Globus pallidus (tissue), 1 donor: ENCODE data around the gene SAFB.
"Not testable (repeated sequence)": the region's sequence is repeated elsewhere in the genome, so short reads cannot be mapped to it uniquely, and the experiment has no call there.

Experiments used
- DNase-seq: peaks from one replicate; pipeline ENCODE4 v3.0.0-alpha.2; 2015; ENCODE audit warnings: low spot score

The SAFB gene

DNA sequence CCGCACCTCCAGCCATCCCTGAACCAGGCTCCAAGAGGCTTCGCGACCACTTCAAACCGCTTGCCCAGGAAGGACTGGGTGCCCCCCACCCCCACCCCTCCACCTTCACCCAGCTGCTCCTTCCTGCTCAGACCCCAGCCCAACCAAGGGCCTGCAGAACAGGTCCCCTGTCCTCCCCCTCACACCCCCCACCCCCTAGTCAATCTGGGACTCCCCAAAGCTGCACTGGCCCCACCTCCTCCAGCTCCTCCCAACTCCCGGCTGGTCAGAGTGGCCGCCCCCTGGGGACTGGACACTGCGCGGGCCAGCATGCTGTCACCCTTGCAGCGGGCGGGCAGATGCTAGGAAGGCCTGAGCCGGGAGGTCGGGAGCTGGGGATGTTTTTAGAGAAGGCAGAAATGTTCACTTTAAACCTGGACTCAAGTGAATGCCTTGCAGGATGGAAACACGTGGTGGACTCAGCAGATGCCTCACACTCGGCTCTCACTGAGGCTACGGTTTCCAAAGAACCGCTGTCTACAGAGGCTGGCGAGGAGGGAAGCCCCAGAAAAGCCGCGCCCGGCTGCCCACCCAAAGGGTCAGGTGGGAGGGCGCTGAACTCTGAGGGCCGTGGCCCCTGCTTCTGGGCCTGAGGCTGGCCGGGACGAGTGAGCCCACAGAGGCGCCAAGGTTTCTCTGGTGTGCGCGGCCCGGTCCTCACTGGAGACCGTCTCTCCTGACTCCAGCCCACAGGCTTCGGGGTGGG, 75.2 kb downstream of the SAFB start:
- DNase-seq = no peak

DNA sequence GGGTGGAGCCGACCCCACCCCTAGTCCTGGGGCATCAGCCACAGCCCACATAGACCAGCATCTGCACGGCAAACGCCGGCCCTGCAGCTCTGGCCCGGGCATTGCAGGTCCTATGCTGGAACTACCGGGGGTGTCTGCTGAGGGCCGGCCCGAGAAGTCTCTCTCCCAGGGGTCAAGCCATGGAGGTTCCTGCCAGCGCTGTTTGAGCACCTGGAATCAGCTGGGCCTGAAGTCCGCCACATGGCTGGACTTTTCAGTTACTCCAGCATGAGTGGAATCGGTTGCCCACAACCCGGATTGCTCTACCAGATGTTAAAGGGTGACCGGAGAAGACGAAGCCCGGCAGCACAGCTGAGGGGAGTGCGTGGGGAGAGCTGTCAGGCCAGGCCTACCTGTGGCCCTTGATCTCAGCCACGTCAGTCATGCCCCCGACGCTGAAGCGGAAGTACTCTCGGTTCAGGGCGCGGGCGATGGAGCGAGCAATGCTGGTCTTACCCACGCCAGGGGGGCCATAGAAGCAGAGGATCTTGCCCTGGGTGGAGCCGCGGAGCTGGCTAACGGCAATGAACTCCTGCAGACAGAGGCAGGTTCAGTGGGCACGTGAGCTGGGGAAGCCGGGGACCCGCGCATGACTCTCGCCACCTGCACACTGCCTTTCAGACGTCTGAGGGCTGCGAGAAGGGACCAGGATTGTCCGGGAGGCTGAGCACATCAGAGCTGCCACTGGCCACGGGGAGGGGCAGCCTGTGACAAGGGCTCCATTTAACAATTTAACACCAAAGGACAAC, 75.9 kb downstream of the SAFB start:
- no peak for DNase-seq

DNA sequence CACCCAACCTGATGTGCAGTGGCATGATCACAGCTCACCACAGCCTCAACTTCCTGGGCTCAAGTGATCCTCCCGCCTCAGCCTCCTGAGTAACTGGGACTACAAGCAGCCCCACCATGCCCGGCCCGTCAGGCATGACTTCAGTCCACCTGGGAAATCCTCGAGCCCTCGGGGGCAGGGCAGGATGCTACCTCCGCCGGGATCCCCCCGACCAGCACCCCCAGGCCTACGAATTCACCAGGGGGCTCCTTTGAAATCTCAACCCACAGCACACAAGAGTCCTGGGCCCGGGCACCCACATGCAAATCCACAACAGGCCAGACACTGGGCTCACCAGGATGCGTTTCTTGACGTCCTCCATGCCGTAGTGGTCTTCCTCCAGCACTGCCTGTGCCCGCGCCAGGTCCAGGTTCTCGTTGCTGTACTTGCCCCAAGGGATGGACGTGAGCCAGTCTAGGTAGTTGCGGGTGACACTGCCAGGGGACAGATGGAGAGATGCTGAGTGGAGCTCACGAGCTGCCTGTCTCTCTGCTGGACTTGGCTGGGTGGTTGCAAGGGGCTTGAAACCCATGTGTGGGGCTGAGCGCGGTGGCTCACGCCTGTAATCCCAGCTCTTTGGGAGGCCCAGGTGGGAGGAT, 77.7 kb downstream of the SAFB start:
- no peak for DNase-seq

DNA sequence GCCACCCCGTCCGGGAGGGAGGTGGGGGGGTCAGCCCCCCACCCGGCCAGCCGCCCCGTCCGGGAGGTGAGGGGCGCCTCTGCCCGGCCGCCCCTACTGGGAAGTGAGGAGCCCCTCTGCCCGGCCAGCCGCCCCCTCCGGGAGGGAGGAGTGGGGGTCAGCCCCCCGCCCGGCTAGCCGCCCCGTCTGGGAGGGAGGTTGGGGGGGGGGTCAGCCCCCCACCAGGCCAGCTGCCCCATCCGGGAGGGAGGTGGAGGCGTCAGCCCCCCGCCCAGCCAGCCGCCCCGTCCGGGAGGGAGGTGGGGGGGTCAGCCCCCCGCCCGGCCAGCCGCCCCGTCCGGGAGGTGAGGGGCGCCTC, 79.1 kb downstream of the SAFB start:
- DNase-seq = not testable (repeated sequence)

DNA sequence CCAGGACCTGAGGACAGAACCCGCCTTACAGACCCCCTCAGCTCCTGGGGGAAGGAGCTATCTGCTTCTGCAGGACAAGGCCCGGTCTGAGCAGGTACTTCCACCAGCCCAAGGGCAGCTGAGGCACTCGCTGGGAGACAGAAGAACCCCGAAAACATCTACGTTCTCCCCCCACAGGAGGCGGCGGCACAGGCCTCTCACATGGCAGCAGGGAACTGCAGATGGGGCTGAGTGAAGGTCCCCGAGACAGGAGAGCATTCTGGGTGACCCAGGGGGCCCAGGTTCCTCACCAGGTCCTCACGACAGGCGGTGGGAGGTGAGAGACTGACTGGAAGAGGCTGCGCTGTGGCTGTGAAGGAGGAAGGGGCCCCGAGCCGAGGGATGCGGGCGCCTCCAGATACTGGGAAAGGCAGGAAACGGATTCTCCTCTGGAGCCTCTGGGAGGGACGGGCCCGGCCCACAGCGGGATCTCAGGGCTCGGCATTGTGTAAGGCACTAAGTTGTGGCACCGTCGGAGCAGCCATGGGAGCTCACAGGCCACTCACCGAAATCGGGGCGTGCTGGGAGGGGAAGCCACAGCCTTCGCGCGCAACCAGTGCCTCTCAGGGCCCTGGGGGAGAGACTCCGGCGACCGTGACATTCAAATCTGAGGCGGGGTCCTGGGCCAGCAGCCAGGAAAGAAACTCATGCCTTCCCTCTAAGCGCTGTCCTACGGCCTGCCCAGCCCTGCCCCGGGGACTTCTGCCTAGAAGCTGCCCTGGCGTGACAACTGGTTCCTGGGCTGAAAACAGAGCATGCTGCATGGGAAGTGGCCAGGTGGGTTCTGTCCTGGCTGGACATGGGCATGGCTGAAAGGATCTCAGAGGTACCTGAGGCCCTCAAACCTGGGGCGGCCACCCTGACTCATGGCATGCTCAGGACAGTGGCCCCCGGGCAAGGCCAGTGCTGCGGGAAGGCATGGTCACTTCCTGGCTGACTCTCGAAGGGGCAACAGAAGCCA, 81.2 kb downstream of the SAFB start:
- DNase-seq = no peak

DNA sequence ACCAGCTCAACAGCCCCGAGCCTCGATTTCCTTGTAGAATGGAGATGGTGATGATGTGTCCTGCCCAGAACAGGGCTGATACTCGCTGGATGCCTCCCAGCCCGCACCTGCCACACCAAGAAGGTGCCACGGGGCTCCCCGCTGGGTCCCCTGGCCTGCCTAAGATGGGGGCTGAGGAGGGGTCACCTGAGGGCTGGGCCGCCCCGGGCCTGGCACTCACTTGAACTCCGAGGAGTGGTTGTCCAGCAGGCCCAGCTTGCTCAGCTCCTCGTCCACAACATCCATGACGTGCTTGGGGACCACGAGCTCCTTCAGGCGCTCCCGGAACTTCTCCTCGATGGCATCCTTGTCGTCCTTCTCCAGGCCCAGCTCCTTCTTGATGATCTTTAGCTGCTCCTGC, 82.7 kb downstream of the SAFB start:
- no peak for DNase-seq

DNA sequence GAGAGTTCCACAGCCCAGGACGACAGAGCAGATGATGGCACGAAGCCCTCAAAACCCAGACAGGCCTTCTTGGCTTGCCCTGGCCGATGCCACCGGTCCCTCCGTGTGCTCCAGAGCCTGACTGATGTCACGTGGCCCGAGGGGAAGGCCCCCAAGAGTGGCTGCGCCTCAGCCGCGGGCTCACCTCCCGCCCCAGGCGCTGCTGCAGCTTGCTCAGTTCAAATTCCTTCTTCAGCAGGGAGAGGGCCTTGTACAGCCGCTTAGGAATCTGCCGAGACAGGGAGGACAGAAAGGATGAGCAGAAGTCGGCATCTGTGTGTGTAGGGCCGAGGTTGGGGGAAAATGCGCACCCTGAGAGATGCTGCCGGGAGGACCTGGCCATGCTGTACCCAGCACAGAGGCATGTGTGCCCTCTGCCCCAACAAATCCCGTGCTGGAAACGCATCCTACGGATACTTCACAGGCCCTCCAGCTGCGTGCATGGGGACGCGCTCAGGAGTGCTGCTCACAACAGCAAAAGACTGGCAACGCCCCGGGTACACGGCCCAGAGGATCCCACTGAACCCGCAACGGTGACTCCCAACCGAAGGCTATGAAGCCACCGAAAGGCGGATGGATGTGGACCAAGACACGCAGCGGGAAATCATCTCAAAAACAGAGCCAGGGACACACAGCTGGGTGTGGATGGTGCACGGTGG, 84.1 kb downstream of the SAFB start:
- no peak for DNase-seq

DNA sequence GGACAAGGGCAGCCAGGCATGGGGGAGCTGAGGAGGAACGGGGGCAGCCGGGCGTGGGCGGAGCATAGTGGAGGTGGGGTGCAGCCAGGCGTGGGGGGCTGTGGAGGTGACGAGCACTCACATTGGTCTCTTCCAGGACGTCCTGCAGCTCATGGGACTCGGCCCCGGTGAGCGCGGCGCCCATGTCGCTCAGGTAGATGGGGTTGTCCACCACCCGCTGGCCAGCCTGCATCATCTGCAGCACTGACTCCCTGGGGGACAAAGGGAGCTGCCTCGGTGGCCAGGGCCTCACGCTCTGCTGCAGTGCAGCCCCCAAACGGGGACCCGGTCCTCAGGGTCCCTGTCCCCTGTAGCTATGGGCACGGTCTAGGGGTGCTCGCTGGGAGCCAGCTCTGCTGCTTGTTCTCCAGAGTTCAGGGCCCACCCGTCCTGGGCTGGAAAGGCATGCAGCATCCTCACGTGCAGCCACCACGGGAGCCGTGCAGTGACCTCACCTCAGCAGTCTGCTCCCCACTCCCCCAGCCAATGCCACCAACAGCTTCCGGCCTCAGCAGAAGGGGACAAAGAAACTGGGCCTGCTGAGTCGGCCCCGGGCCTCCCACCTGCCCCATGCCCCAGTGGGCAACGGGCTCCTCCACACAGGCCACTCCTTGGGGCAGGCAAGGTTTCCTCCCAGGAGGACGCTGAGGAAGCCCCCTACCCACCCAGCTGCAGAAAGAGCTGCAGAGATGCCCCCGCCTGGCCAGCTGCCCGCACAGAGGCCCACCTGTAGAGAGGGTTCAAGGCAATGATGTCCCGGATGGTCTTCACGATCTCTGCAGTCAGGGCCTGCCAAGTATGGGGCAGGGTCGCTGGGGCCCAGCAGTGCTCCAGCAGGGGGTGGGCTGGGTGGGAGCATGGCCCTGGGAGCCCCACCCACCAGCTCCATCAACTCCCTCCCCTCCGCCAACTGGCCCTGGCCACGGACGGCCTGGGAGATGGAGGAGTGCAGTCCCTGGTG, 85.0 kb downstream of the SAFB start:
- no peak for DNase-seq

DNA sequence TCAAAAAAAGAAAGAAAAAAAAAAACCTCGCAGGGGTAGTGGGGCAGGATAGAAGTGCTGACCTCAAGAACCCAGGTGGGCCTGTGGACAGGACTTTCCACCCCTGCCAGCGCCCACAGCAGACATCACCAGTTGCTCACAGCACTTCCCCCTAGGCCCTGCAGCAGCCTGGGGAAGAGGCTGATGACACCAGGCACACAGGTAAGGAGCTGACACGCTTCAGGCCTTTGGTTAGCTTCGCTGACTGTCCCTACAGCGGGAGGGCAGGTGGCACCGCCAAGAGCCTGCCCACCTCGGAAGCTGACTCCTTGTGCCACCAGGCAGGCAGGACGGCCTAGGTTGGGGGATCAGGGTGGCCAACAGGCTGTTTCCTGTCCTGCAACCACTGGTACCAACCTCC, 88.1 kb downstream of the SAFB start:
- DNase-seq = no peak

DNA sequence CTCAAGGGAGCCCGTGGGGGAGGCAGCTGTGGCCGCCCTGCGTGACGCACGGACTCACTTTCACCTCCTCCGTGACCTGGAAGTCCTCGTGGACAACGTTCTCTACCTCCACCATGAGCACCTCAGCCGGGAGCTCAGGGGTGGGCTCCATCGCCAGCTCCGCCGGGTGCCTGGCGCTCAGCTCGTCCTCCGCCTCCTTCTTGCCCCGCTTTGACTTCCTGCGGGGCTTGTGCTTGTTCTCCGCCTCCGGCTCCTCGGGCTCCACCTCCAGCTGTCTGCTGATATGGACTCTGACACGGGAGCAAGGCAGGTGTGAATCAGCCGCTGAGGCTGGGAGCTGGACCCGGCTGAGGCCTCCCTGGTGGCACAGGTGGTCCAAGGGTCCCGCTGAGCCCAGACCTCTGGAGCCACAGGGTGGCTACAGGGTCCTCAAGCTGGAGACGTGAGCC, 88.9 kb downstream of the SAFB start:
- DNase-seq = no peak

DNA sequence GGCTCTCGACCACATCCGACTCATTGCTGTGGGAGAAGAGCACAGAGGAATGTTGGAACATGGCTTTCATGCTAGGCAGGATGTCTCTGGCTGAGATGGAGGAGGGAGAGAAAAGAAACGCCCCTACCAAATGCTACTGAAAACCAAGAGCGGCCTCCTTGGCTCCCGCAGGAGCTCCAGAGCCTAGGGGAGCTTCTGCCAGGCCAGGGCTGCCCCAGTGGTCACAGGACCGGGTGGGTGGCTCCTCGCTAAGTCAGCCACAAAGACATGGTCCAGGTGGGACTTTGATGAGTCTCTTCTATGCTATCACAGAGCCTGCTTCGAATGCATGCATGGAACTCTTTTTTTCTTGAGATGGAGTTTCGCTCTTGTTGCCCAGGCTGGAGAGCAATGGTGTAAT, 90.3 kb downstream of the SAFB start:
- no peak for DNase-seq

DNA sequence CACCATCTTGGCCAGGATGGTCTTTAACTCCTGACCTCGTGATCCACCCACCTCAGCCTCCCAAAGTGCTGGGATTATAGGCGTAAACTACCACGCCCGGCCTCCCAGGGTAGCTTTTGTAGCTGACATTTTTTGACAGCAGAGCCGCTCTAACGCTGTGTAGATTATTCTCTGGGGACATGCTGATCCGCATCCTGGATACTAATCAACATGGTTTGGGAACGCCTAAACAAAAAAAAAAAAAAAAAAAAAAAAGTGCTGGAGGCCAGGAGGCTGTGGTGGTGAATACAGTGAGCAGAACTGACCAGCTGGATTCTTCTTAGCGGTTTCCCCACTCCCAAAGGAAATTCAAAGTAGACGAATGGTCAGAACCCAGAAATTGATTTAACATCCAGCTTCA, 91.9 kb downstream of the SAFB start:
- no peak for DNase-seq

DNA sequence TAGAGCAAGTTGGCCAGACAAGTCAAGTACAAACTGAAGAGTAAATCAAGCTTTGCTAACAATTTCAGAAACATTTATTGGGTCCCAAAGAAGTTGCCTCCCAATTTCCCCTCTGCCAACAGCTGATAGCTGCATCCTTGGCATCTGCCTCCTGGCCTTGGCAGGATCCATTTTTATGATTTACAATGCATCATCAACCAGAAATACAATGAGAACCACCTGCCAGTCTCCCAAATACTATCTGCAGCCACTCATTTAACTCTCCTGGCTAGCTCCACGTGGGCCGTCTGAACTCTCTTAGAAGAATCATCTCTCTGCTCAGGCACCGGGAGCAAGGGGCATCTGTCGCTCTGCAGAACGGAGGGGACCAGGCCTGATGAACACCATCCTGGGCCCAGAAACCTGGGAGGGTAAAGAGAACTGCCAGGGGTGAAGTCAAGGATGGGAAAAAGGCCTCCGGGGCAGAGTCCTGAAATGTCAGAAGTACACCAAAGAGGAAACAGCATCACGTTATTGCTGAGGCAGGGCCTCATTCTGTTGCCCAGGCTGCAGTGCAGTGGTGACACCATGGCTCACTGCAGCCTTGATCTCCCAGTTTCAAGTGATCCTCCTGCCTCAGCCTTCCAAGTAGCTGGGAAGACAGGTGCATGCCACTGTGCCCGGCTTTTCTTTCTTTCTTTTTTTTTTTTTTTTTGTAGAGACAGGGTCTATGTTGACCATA, 94.5 kb downstream of the SAFB start:
- no peak for DNase-seq
